Fibroblast of mammary gland (primary cell): ENCODE measurements around the gene BATF.

ENCODE experiments used
- DNase-seq: peaks from one replicate; pipeline ENCODE4 v3.0.0-alpha.2; 2010; ENCODE audit warnings: low read depth
- H3K4me3 ChIP-seq: 2 replicates; pipeline ENCODE4 v1.5.1; 2011; ENCODE audit warnings: low read depth, mild to moderate bottlenecking, low read length, moderate library complexity; ENCODE audit not compliant: control insufficient read depth
- TF ChIP-seq, protein P1 (sequence below): conservative IDR thresholded peaks from 2 replicates; pipeline ENCODE4 v1.5.1; 2011; ENCODE audit warnings: low read depth, low read length, inconsistent platforms; ENCODE audit not compliant: control insufficient read depth, insufficient read depth

Gene BATF

DNA sequence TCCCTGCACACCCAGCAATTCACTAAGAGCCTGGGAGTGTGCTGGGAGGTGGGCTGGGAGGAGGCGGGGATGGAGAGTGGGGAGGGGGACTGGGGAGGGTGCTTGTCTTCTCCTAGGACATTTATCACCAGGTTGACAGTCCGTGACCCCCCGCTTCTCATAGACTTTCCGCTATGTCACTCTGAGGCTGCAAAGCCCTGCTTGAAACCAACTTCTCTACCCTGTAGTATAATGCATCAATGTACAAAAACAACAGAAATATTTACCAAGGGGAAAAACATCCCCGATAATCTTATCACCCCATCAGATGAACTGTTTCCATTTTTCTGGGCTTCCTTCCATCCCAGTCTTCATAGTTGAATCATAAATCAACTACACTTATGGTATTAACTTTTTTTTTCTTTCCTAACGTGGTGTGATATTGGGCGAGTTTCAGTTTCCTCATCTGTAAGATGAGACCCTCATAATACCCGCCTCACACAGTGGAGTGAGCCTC lies 28.6 kb upstream of the BATF start:
- DNase-seq = no peak
- H3K4me3 ChIP-seq = no peak overlapping the region
- TF ChIP-seq, protein P1, sequence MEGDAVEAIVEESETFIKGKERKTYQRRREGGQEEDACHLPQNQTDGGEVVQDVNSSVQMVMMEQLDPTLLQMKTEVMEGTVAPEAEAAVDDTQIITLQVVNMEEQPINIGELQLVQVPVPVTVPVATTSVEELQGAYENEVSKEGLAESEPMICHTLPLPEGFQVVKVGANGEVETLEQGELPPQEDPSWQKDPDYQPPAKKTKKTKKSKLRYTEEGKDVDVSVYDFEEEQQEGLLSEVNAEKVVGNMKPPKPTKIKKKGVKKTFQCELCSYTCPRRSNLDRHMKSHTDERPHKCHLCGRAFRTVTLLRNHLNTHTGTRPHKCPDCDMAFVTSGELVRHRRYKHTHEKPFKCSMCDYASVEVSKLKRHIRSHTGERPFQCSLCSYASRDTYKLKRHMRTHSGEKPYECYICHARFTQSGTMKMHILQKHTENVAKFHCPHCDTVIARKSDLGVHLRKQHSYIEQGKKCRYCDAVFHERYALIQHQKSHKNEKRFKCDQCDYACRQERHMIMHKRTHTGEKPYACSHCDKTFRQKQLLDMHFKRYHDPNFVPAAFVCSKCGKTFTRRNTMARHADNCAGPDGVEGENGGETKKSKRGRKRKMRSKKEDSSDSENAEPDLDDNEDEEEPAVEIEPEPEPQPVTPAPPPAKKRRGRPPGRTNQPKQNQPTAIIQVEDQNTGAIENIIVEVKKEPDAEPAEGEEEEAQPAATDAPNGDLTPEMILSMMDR = no peak

DNA sequence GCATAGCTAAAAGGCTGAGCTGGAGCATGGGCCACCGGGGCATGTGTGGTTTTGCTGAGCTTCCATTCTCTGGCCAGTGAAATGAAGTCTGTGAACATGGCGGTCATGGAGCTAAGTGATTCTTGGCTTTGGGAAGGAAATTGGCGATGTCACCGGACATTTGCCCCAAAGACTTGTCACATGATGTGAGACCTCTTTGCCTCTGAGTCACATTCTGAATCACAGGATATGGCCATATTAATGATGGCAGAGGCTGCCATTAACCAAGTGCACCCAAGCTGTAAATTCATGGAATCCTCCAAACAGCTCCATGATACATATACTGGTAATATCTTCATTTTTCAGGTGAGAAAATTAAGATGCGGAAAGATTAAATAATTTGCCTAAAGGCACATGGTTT lies 27.4 kb upstream of the BATF start:
- TF ChIP-seq, protein P1 = no peak
- DNase-seq = peak; percentile 51

DNA sequence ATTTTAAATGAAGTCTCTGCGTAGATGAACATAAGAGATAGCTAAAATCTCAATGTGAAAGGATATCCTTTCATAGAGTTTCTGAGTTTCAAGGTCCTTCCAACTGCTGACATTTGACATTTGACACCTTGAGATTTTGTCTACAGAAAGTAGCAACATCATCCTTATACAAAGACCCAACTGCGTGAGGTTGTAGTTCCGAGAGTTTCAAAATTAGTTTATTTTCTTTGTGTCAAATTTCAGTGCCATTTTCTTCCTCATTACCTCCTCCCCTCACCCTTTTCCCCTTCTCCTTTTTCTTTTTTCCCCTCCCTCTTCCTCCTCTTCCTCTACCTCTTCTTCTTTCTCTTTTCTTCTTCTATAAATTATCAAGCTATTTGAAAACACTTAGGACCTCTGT lies 26.9 kb upstream of the BATF start:
- TF ChIP-seq, protein P1 = no peak
- no peak for DNase-seq
- H3K4me3 ChIP-seq = no peak overlapping the region

More for the DNA sequence above, 27.4 kb upstream of the BATF start:
- no peak overlapping the region for H3K4me3 ChIP-seq

DNA sequence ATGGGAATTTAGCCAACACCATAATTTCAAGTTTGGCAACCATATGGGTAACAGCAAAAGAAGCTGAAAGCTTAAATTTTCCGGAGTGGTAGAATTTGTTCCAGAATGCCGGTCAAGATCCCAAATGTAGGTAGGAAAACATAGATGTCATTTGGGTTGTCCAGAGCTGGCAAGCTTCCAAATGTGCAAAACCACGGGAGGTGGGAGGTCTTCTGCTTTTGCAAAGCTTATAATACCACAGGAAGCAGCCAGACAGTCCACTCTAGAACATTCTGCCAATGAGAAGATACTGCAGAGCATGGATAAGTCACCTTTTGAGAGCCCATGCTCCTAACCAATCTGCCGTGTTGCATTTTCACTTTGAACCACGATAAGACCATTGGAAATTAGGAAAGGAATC lies 26.4 kb upstream of the BATF start:
- TF ChIP-seq, protein P1 = no peak
- H3K4me3 ChIP-seq = no peak overlapping the region
- DNase-seq = no peak

DNA sequence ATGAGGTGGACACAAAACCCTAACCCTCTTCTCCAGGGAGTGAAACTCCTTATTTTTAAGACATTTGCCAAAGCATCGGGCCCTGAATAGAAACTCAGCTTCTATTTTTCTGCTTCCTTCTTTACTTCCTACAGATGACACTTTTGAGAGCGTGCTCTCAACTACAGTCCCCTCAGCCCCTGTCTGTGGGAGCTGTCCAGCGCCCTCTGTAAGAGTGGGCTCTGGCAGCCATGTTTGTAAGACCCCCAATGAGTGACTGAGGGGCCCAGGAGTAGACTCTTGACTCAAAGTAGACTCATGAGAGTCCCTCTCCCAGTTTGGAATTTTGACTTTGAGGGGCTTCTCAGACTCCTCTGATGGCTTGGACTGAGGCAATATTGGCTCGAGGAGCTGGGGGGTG lies 25.5 kb upstream of the BATF start:
- no peak for DNase-seq
- no peak overlapping the region for H3K4me3 ChIP-seq
- TF ChIP-seq, protein P1 = no peak

DNA sequence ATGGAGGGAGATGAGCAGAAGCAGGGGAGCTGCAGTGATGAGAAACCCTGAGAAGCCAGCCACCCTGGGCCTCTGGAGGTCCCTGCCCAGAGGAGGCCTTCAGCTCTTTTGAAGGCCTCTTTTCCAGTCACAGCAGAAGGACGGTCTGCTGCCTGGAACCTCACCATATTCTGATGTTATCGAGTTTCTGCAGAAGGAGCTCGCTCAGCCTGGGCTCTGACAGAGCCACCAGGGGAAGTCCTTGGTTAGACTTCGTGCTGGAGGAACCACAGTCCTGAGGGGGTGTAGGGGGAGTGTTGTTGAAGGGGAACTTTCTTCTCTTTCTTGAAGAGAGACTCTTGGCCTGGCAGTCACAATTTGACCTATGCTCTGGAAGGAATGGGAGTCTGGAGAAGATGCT lies 25.1 kb upstream of the BATF start:
- DNase-seq = no peak
- TF ChIP-seq, protein P1 = no peak
- no peak overlapping the region for H3K4me3 ChIP-seq

DNA sequence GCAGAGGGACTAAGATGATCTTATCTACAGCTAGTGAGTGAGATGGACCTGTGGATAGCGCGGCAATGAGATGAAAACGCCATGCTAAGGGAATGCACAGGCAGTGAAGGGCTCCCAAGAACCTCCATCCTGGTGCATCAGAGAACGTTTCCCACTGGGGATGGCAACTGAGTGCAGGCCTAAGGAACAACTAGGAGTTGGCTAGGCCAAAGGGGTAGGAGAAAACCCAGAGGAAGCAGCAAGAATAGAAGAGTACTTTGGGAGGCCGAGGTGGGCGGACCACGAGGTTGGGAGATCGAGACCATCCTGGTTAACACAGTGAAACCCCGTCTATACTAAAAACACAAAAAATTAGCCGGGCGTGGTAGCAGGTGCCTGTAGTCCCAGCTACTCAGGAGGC lies 24.6 kb upstream of the BATF start:
- TF ChIP-seq, protein P1 = no peak
- no peak for DNase-seq
- H3K4me3 ChIP-seq = no peak overlapping the region
